Endothelial cell of umbilical vein (primary cell): Measurements from ENCODE around the gene MRPS6.

Experiments
- CTCF ChIP-seq, 2 donors: IDR thresholded peaks; 1 replicate in 1 of 2; 2 replicates in 1 of 2; pipeline ENCODE4 v1.5.1; 2011; ENCODE audit warnings: low read length in 2 of 2, mild to moderate bottlenecking in 2 of 2, moderate library complexity in 2 of 2, control low read depth in 1 of 2, inconsistent platforms in 1 of 2, low read depth in 1 of 2; ENCODE audit not compliant: insufficient read depth in 1 of 2; ENCODE audit errors: extremely low read depth in 1 of 2
- POLR2AphosphoS5 ChIP-seq: IDR thresholded peaks from 2 replicates; pipeline ENCODE4 v1.6.1; 2012; ENCODE audit warnings: low read depth, mild to moderate bottlenecking, control low read depth, low read length, moderate library complexity; ENCODE audit not compliant: insufficient read depth

GRCh38 chr21:34144224-34144623 is 70.8 kb downstream of the MRPS6 start:
- TF ChIP-seq POLR2AphosphoS5 (no peak), CTCF (IDR thresholded peaks at IDR 0.05; ENCODE audit: extremely low read depth in 1 of 2, insufficient read depth in 1 of 2, low read depth in 1 of 2, low read length in 2 of 2) (no peak)
